Fibroblast of mammary gland (primary cell): Measurements from ENCODE around the gene MAP3K8.

Source experiments
- DNase-seq: peaks from one replicate; pipeline ENCODE4 v3.0.0-alpha.2; 2010; ENCODE audit warnings: low read depth
- H3K4me3 ChIP-seq: 2 replicates; pipeline ENCODE4 v1.5.1; 2011; ENCODE audit warnings: low read depth, mild to moderate bottlenecking, low read length, moderate library complexity; ENCODE audit not compliant: control insufficient read depth
- TF ChIP-seq, protein P1 (sequence below): conservative IDR thresholded peaks from 2 replicates; pipeline ENCODE4 v1.5.1; 2011; ENCODE audit warnings: low read depth, low read length, inconsistent platforms; ENCODE audit not compliant: control insufficient read depth, insufficient read depth

MAP3K8 gene

DNA sequence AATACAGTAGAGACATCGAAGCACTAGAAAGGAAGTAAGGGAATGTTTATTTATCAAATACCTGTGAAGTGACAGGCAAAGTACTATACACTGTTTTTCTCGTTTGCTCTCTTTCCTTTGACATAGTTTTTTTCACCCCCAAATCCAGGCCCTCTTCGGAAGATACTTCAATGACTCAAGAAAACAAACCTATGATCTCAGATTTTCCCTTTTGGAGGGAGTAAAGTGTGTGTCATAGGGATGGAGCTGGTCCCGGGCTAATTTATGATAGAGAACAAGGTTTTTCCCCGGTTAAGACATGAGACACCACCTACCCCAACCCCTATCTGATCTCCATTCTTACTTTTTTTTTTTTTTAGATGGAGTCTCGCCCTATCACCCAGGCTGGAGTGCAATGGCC is 61.7 kb downstream of the MAP3K8 start:
- peak; percentile 56 for DNase-seq
- TF ChIP-seq, protein P1, sequence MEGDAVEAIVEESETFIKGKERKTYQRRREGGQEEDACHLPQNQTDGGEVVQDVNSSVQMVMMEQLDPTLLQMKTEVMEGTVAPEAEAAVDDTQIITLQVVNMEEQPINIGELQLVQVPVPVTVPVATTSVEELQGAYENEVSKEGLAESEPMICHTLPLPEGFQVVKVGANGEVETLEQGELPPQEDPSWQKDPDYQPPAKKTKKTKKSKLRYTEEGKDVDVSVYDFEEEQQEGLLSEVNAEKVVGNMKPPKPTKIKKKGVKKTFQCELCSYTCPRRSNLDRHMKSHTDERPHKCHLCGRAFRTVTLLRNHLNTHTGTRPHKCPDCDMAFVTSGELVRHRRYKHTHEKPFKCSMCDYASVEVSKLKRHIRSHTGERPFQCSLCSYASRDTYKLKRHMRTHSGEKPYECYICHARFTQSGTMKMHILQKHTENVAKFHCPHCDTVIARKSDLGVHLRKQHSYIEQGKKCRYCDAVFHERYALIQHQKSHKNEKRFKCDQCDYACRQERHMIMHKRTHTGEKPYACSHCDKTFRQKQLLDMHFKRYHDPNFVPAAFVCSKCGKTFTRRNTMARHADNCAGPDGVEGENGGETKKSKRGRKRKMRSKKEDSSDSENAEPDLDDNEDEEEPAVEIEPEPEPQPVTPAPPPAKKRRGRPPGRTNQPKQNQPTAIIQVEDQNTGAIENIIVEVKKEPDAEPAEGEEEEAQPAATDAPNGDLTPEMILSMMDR: no peak
- no peak overlapping the region for H3K4me3 ChIP-seq

DNA sequence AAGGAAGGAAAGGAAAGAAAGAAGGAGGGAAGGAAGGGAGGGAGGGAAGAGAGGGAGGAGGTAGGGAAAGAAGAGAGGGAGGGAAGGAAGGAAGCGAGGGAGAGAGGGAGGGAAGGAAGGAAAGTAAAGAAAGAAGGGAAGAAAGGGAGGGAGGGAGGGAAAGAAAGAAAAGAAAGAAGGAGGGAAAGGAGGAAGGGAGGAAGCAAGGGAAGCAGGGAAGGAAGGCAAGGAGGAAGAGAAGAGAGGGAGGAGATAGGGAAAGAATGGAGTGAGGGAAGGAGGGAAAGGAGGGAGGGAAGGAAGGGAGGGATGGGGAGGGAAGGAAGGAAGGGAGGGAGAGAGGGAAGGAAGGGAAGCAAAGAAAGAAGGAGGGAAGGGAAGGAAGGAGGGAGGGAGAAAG is 65.8 kb downstream of the MAP3K8 start:
- TF ChIP-seq, protein P1: no peak
- H3K4me3 ChIP-seq: no peak overlapping the region
- DNase-seq: no peak

DNA sequence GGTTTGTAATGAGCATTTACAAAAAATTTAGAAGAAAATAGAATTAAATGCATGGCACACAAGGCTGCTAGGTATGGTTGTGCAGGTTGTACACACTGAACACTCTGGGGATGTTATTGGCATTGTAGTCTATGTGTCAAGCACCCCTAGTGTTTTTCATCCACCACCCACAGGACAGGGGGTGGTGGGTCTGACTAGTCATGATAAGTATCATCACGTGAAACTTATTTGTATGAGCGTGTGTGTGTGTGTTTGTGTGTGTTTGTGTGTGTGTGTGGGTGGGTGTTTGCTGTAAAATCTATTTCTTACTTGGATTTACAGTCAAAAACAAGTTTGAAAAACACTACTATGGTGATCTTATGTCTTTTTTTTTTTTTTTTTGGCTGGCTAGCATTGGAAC is 66.5 kb downstream of the MAP3K8 start:
- no peak for DNase-seq
- no peak overlapping the region for H3K4me3 ChIP-seq
- TF ChIP-seq, protein P1: no peak

GRCh38 chr10:30500963-30501504 is 67.0 kb downstream of the MAP3K8 start:
- DNase-seq: peak; percentile 31
- no peak overlapping the region for H3K4me3 ChIP-seq
- TF ChIP-seq, protein P1: no peak

DNA sequence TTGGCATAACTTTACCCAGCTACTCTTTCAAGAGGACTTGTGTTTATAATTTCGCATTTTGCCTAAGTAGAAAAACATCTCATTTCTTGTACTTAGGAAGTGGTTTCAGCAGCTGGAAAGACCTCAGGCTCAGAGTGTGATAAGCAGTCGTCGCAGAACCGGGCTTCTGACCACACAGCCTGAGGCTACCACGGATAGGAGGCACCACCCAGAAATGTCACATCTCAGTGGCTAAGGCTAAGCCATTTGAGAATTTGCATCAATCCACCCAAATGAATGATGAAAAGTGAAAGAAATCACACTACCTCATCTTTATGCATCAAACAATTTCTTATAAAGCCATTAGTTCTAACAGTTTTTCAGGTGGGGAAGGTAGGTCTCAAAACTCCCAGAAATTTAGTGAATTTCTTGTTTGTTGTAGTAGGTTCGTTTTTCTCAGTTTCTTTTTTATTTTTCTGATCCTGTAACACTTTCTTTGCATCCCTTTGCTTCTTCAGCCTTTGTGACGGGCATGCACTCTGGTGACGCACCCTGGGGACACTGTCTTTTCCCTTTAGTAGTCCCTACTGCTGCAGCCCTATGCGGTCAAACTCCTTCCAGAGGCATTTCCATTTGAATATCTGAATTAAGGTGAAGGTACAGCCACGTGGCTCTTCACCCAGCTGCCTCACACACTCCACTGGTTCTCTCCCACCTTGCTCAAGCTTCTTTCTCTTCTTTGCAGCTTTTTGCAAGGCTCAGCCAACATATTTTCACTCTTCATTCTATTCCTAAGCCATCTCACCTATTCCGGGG is 68.5 kb downstream of the MAP3K8 start:
- H3K4me3 ChIP-seq: no peak overlapping the region
- no peak for DNase-seq
- TF ChIP-seq, protein P1: no peak

DNA sequence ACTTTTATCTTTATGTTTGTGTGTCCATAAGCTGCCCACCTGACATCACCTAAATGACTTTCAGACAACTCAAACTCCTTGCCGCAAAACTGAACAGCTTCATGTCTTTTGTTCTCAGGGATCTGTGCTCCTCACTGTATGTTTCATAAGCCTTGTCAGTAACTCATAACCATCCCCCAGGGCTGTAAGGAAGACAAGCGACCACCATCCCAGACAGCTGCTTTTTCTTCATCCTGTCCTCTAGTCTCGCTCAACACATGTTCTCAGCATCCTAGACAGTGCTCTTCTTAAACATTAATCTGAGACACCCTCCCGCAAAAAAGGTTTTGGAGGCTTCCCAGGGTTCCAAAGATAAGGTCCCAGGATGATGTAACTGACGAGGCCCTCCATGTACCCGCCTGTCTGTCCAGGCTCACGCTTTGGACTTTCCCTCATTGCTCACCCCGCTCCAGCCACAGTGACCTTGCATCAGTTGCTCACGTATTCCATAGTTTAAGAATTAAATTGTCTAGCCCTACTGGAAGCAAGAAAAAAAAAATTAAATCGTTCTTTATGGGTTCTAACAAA is 69.8 kb downstream of the MAP3K8 start:
- TF ChIP-seq, protein P1: no peak
- no peak overlapping the region for H3K4me3 ChIP-seq
- no peak for DNase-seq
